IPS-NIHi7 (cell line): ENCODE results near the gene DSG1.
"Not testable (repeated sequence)": the region's sequence is repeated elsewhere in the genome, so short reads cannot be mapped to it uniquely, and the experiment has no call there.

Source experiments
- DNase-seq: peaks from one replicate; pipeline ENCODE4 v3.0.0; 2012; ENCODE audit warnings: mixed read lengths; ENCODE audit errors: extremely low spot score

The DSG1 gene

GRCh38 chr18:31317860-31318259, at the start of gene DSG1:
Gene DSG1 (plus strand): TSS chr18:31318160. CDS start chr18:31318301, 141 bp downstream.
- DNase-seq: no peak

GRCh38 chr18:31268985-31269406, 49.0 kb upstream of the DSG1 start:
- DNase-seq: no peak

- no peak for DNase-seq
Measured at GRCh38 chr18:31269566-31269965, 48.4 kb upstream of the DSG1 start.

GRCh38 chr18:31270578-31270977, 47.4 kb upstream of the DSG1 start:
- DNase-seq: no peak

- DNase-seq: no peak
Measured at GRCh38 chr18:31273812-31274527, 44.0 kb upstream of the DSG1 start.

GRCh38 chr18:31274931-31275330, 43.0 kb upstream of the DSG1 start:
- no peak for DNase-seq

GRCh38 chr18:31275722-31276463, 42.1 kb upstream of the DSG1 start:
- DNase-seq: no peak

- no peak for DNase-seq
Measured at GRCh38 chr18:31278609-31279071, 39.3 kb upstream of the DSG1 start.

GRCh38 chr18:31280502-31280901, 37.5 kb upstream of the DSG1 start:
- DNase-seq: no peak

GRCh38 chr18:31281437-31281836, 36.5 kb upstream of the DSG1 start:
- no peak for DNase-seq

GRCh38 chr18:31289446-31289845, 28.5 kb upstream of the DSG1 start:
- not testable (repeated sequence) for DNase-seq

- no peak for DNase-seq
Measured at GRCh38 chr18:31291688-31292087, 26.3 kb upstream of the DSG1 start.

GRCh38 chr18:31294199-31294747, 23.7 kb upstream of the DSG1 start:
- DNase-seq: no peak

- no peak for DNase-seq
Measured at GRCh38 chr18:31297248-31297647, 20.7 kb upstream of the DSG1 start.

GRCh38 chr18:31301201-31301655, 16.7 kb upstream of the DSG1 start:
- peak; percentile 22 for DNase-seq

- no peak for DNase-seq
Measured at GRCh38 chr18:31302991-31303390, 15.0 kb upstream of the DSG1 start.

GRCh38 chr18:31303771-31304170, 14.2 kb upstream of the DSG1 start:
- no peak for DNase-seq

- no peak for DNase-seq
Measured at GRCh38 chr18:31309115-31309514, 8.8 kb upstream of the DSG1 start.

- DNase-seq: no peak
Measured at GRCh38 chr18:31316974-31317373, 986 bp upstream of the DSG1 start.

- DNase-seq: no peak
Measured at GRCh38 chr18:31321719-31322118, 3.8 kb downstream of the DSG1 start.

GRCh38 chr18:31325051-31325450, 7.1 kb downstream of the DSG1 start:
- no peak for DNase-seq

GRCh38 chr18:31329787-31330438, 12.0 kb downstream of the DSG1 start:
- DNase-seq: no peak
